Naive thymus-derived CD8-positive, alpha-beta T cell (primary cell): ENCODE results near the gene ROBO1. TPM values are rescaled to one million over a fixed set of nuclear protein-coding genes. Genes with fewer than 3 reads are reported as not detected.

ENCODE experiments used
- ATAC-seq, 2 donors: fragments of 150-1000 bp; cut with Tn5 transposase in 1 of 2; sonication (Bioruptor Pico), chemical (Tn5 transposase) in 1 of 2; 1 replicate in 1 of 2; 2 replicates in 1 of 2; pipeline ENCODE4 v1.10.0; 2021; ENCODE audit warnings: mild to moderate bottlenecking in 2 of 2, moderate library complexity in 2 of 2
- POLR2A ChIA-PET: fragments of 350-600 bp; sonication (Branson Sonifier 250); formaldehyde crosslinking; loops from one replicate; lab custom pipeline; 2021; ENCODE audit warnings: antibody characterized with exemption; lab: Charles Lee
- DNase-seq, 10 donors: peaks; one replicate each; pipeline versions ENCODE4 v3.0.0 to v3.0.0-alpha.2; 2020 to 2022
- H3K27ac Mint-ChIP-seq, 10 donors: one replicate each; pipeline ENCODE4 v1.8.0; 2020 to 2022; ENCODE audit warnings: mild to moderate bottlenecking in 10 of 10, mixed read lengths in 10 of 10, moderate library complexity in 4 of 10, inconsistent platforms in 1 of 10
- H3K27me3 Mint-ChIP-seq, 5 donors: one replicate each; pipeline ENCODE4 v1.8.0; 2021 to 2022; ENCODE audit warnings: mixed read lengths in 5 of 5
- H3K36me3 Mint-ChIP-seq, 3 donors: one replicate each; pipeline ENCODE4 v1.8.0; 2020 to 2022; ENCODE audit warnings: mixed read lengths in 3 of 3, mild to moderate bottlenecking in 2 of 3, inconsistent platforms in 1 of 3
- H3K4me1 Mint-ChIP-seq, 4 donors: one replicate each; pipeline ENCODE4 v1.8.0; 2021 to 2022; ENCODE audit warnings: mixed read lengths in 4 of 4
- H3K4me3 Mint-ChIP-seq, 10 donors: one replicate each; pipeline ENCODE4 v1.8.0; 2020 to 2022; ENCODE audit warnings: mild to moderate bottlenecking in 10 of 10, mixed read lengths in 10 of 10, moderate library complexity in 6 of 10, inconsistent platforms in 1 of 10
- H3K9me3 Mint-ChIP-seq, 9 donors: one replicate each; pipeline ENCODE4 v1.8.0; 2020 to 2022; ENCODE audit warnings: mixed read lengths in 9 of 9, mild to moderate bottlenecking in 3 of 9, inconsistent platforms in 1 of 9, moderate library complexity in 1 of 9
- polyA plus RNA-seq, 3 donors: library from polyadenylated mRNA; unstranded; fragments of 300-500 nt; fragmentation: Illumina TruSeq; gene quantifications; one replicate each; pipeline ENCODE4 v1.2.3, GENCODE V29; 2021
- total RNA-seq, 8 experiments: library from RNA in 2 of 8; stranded (reverse) in 2 of 8; gene quantifications; one replicate each; pipeline ENCODE4 v1.2.3 and lab custom pipeline; 2021 to 2026

The ROBO1 gene
- total and polyA plus RNA-seq, 5 experiments from 2014 or later: 2.3 to 16.3 (median 12.5) TPM

DNA sequence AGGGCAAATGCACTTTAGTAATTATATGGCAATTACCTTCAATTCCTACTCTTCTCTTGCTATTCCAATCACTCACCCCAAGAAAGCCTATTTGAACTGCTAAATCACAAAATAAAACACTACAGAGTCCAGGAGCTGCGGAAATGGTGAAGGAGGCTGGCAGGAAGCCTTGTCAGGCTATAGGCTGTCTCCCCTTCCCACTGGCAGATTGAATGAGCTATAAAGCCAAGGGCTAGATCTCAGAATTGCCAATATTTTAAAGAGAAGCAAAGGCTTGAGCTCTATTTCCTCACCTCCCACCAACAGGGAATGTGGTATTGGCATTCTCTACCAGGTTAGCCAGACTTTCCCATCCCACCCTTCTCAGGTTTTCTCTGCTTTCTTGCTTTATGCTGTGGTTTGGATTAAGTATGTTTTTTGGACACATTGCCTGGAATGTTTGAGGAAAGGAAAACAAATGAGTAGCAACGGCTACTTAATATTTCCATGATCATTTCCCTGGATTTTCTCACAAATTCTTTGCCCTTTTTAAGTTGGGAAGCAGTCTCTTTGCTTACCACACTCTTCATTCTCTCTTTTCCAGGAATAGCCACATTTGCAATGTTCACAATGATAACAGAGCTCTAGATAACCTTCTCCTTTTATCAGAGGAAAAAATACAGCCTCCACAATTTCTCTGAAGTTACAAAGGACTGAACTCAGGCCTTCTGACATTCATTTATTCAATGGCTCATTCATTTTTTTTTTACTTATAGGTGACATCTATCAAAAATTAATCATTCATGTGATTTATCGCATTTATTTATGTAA is 1125.4 kb downstream of the ROBO1 start:
- Mint-ChIP-seq H3K27me3 (no peaks in the 10 kb centered on the region), H3K4me1 (no peaks in the 10 kb centered on the region), H3K36me3 (no peaks in the 10 kb centered on the region), H3K4me3 (no peak overlapping the region), H3K9me3 (no peaks in the 10 kb centered on the region), H3K27ac (no peak overlapping the region)
- DNase-seq: no peak
- ATAC-seq: no peak
- POLR2A ChIA-PET: no interaction called here

DNA sequence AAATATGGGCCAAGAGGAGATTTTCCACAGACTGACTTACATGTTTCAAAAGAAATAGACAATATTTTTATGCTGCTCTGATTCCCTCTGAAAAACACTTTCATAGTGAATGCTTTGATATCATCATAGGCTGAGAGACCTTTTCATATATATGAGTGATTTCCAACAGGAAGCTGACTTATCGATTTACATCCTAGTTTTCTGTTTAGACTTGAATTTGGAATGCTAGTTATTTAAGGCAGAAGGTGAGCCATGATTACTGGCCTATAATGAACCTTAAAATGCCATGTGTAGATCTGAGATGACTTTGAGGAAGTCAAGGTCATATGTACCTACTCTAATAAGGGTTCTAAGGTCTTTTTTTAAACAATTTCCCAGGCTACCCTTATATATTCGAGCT is 1126.1 kb downstream of the ROBO1 start:
- Mint-ChIP-seq H3K4me3 (no peak overlapping the region), H3K27me3 (no peaks in the 10 kb centered on the region), H3K27ac (no peak overlapping the region), H3K4me1 (no peaks in the 10 kb centered on the region), H3K9me3 (no peaks in the 10 kb centered on the region), H3K36me3 (no peaks in the 10 kb centered on the region)
- DNase-seq: no peak
- ATAC-seq: no peak
- POLR2A ChIA-PET: no interaction called here

DNA sequence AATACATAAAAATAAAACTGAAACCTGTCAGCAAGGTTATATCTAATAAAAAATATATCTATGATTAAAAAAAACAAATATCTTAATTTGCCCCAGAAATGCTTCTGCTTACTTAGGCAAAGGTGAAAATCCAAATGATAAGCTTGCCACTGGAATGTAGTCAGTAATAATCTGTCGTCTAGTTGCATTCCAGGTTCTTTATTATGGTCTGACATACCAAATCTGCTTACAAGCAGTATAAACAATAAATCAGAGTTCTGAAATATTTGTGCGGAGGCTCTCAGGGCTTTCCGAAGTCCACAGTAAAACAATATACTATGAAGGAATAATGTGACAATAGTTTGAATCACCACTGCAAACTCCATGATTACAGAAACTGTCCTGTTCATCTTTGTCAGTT is 1133.5 kb downstream of the ROBO1 start:
- no peaks in the 10 kb centered on the region for H3K4me1 Mint-ChIP-seq
- DNase-seq: no peak

DNA sequence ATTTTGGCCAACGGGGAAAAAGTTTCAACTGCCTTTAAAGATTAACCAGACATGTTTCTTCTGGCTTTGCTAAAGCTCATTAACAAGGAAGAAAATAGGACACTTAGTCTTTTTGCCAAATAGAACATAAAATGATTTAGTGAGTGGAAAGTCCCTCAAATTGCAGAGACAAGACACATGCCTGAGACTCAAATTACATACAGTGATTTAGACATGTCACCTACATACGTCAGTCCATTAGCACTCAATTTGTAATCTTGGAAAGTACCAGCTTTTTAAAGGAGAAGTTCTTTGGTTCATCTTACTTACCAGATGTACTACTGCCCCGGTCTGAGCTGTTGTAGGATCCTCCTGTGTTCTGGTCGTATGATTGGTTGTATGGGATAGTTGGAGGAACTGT is 1134.2 kb downstream of the ROBO1 start:
- H3K9me3 Mint-ChIP-seq: peaks cover 0 to 3% (median 0%) of the 10 kb centered on the region in 9 donors
- no peaks in the 10 kb centered on the region for H3K27me3 Mint-ChIP-seq
- no peak for ATAC-seq
- H3K36me3 Mint-ChIP-seq: no peaks in the 10 kb centered on the region
- DNase-seq: no peak
- POLR2A ChIA-PET: no interaction called here
- no peak overlapping the region for H3K4me3 Mint-ChIP-seq
- no peak overlapping the region for H3K27ac Mint-ChIP-seq
- no peaks in the 10 kb centered on the region for H3K4me1 Mint-ChIP-seq

More for the DNA sequence above, 1133.5 kb downstream of the ROBO1 start:
- Mint-ChIP-seq H3K27ac (no peak overlapping the region), H3K27me3 (no peaks in the 10 kb centered on the region), H3K36me3 (no peaks in the 10 kb centered on the region), H3K9me3 (no peaks in the 10 kb centered on the region), H3K4me3 (no peak overlapping the region)
- no peak for ATAC-seq
- POLR2A ChIA-PET: no interaction called here

DNA sequence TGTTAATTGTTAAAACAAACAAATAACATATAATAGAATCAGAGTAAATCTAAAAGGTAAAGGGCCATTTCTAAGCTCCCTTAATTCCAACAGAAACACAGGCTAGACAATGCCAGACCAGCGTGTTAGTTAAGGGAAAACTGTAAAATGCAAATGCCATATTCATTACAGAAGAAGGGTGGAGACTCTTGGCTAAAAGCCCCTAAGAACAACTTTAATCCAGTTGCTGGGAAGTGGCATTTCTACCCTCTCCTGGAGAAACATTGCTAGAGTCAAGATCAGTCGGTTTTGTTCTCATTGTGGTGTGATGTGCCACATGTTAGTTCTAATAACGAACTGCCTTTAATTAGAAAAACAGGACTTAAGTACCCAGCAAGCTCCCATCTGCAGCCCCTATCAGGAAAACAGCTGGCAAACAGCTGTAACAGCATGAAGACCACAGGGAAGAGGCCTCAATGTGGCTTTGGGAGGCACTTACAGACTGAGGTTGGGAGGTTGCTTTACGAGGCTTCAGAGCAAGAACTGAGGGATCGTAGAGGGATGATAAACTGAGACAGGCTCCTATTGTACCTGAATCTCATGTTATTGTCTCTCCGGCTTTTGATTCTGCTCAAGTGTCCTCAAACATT is 1134.8 kb downstream of the ROBO1 start:
- DNase-seq (no peak), ATAC-seq (no peak)
- POLR2A ChIA-PET: no interaction called here
- Mint-ChIP-seq H3K36me3 (no peaks in the 10 kb centered on the region), H3K4me3 (no peak overlapping the region), H3K9me3 (peaks cover 0 to 5% (median 0%) of the 10 kb centered on the region in 9 donors), H3K27ac (no peak overlapping the region), H3K27me3 (no peaks in the 10 kb centered on the region), H3K4me1 (no peaks in the 10 kb centered on the region)

DNA sequence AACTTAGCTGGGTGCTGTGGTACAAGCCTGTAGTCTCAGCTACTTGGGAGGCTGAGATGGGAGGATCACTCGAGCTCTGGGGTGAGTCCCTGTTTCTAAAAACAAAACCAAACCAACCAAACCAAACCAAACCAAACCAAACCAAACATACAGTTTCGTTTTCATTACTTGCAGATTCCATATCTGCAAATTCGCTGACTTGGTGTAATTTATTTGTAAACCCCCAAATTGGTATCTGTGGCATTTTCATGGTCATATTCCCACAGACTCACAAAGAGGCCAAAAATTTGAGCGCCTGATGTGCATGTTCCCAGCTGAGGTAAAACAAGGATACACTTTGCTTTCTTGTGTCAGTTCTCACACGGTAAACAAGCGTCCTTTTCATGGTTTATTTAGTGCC is 1138.3 kb downstream of the ROBO1 start:
- H3K4me1 Mint-ChIP-seq: no peaks in the 10 kb centered on the region
- no peak for ATAC-seq
- H3K27me3 Mint-ChIP-seq: no peaks in the 10 kb centered on the region
- peaks cover 0 to 5% (median 0%) of the 10 kb centered on the region in 9 donors for H3K9me3 Mint-ChIP-seq
- H3K27ac Mint-ChIP-seq: no peak overlapping the region
- POLR2A ChIA-PET: no interaction called here
- H3K4me3 Mint-ChIP-seq: no peak overlapping the region
- no peaks in the 10 kb centered on the region for H3K36me3 Mint-ChIP-seq
- no peak for DNase-seq

DNA sequence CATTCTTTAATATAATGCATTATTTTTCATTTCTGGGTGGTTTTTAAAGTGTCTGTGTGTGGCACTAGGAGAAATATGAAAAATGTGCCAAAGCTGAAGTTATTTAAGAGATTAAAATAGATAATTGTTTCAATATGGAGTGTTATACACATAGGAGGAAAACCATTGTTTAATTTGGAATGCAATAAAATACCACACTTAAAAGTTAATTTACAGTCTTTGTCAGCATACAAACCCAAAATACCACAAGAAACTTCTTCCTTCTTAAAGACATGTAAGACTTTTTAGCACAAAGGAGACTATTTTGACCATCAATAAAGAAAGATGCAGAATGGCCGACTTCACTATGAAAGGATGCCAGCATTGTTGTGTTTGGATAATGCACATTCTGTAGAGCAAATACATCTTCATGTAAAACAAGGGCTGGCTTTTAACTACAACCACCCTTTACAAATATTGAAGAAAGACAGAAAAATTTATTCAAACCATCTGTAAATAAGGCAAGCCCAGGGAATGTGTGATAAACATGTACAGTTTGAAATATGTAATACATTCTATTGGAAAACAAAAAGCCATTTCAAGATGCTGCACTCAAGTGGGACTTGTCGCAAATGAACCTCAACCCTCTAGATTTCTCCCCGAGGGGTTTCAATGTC is 1146.6 kb downstream of the ROBO1 start:
- Mint-ChIP-seq H3K36me3 (no peaks in the 10 kb centered on the region), H3K27me3 (no peaks in the 10 kb centered on the region)
- ATAC-seq: no peak

DNA sequence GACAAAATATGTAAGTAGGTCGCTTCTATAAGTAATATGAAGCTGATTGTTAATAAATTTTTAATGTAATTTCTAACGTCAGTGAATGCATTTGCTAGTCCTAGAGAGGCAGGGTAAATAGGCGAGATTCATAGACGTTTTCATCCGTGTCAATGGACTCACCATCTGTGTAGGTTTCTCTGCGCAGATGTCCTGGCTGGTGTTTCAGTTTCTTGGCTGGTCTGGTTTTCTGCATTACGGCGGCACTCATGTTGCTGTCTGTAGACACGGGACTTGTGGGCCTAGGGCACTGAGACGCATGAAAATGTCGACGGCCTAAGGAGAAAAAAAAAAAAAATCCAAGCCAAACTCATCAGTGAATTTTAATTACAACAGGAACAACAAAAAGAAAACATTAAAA is 1153.3 kb downstream of the ROBO1 start:
- H3K9me3 Mint-ChIP-seq: peaks cover 0 to 3% (median 0%) of the 10 kb centered on the region in 9 donors
- ATAC-seq (no peak), DNase-seq (no peak)
- no peak overlapping the region for H3K27ac Mint-ChIP-seq
- POLR2A ChIA-PET: no interaction called here
- H3K4me3 Mint-ChIP-seq: no peak overlapping the region
- H3K27me3 Mint-ChIP-seq: no peaks in the 10 kb centered on the region
- H3K4me1 Mint-ChIP-seq: no peaks in the 10 kb centered on the region
- H3K36me3 Mint-ChIP-seq: no peaks in the 10 kb centered on the region

More for the DNA sequence above, 1146.6 kb downstream of the ROBO1 start:
- no peak for DNase-seq
- POLR2A ChIA-PET: no interaction called here
- Mint-ChIP-seq H3K9me3 (no peaks in the 10 kb centered on the region), H3K27ac (no peak overlapping the region), H3K4me3 (no peak overlapping the region), H3K4me1 (no peaks in the 10 kb centered on the region)

DNA sequence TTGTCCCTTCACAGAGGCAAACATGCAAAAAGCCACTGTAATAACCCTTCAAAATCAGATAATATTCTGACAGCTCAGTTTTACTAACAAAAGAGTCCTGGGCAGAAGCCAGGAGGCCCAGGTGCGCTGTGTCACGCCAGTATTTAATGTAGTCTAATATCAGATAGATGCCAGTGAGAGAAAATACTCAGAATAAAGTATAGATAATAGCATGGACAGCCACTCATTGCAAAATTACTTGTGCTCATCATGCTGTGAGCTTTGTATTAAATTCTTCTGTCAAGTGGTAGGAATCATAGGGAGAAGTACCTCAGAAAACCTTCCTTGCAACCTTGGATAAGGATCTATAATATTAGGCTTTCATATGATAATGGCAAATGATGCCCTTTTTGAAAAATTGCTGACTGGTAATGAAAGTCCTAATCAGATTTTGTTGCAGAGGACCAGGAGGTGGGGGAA is 1154.3 kb downstream of the ROBO1 start:
- POLR2A ChIA-PET: no interaction called here
- ATAC-seq (no peak), DNase-seq (no peak)
- Mint-ChIP-seq H3K36me3 (no peaks in the 10 kb centered on the region), H3K4me3 (no peak overlapping the region), H3K27ac (no peak overlapping the region), H3K9me3 (peaks cover 0 to 7% (median 0%) of the 10 kb centered on the region in 9 donors), H3K27me3 (no peaks in the 10 kb centered on the region), H3K4me1 (no peaks in the 10 kb centered on the region)

DNA sequence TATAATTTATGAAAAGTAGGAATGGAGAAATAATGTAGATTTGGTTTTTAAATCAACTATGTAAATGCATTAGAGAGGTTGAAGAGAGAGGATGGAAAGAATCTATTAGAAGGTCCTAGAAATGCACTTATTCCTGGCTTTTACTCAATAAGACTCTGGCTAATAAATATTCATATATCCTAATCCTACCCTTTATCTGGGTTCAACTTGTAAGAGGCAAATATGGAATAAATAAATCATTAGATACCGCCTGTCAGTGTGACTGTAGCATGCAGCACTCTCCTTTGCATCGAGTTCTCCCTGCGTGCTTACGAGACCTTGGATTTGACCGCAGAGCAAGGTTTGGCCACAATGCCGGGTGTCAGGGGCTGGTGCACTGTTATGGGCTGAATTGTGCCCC is 1156.5 kb downstream of the ROBO1 start:
- no peak for DNase-seq
- no peak overlapping the region for H3K4me3 Mint-ChIP-seq
- H3K36me3 Mint-ChIP-seq: peaks cover 0 to 6% (median 0%) of the 10 kb centered on the region in 3 donors
- H3K27ac Mint-ChIP-seq: no peak overlapping the region
- no peaks in the 10 kb centered on the region for H3K4me1 Mint-ChIP-seq
- H3K27me3 Mint-ChIP-seq: no peaks in the 10 kb centered on the region
- H3K9me3 Mint-ChIP-seq: peaks cover 0 to 12% (median 2%) of the 10 kb centered on the region in 9 donors
- POLR2A ChIA-PET: no interaction called here
- ATAC-seq: no peak

DNA sequence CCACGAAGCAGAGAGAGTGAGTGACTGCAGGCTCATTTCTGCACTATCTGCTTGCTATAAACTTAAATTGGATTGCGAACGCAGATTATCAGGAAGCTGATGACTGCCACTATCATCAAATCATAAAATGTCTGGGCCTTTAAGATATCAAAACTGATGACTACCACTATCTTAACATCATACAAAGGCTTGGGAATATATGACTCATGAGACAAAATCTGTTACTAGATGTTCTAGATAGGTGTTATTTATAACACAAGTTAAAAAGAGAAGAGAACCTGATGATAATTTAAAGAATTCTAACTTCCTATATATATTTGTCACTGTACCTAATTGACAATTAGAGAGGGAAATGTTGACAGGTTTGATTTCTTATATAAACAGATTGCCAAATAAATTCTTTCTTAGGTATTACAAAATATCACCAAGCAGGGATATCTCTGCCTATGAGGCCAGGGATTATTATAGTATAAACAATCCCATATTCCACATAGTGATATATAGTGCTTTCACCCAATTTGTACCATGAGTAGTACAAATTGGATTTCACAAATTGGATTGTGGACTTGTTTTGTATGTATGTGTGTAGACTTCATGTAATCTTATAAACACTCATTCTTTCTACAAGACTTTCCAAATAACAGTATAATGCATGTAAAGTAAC is 1157.2 kb downstream of the ROBO1 start:
- no peak for ATAC-seq

DNA sequence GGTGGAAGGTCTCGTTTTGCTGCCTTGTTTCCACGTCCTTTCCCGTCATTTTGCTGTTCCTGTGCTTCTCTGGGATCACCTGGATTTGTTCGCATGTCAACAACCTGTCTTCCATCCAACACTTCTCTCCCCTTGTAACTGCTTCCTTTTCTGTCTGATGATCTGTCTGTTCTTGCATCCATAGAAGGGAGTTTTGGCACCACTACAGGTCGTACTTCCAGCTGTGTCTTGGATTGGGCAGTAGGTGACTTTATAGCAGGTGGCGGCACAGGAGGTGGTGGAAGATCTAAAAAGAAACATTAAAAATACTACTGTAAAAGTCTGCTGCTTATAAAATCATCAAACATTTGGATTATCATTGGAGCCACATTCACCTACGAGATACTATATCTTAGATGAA is 1161.0 kb downstream of the ROBO1 start:
- Mint-ChIP-seq H3K27me3 (no peaks in the 10 kb centered on the region), H3K9me3 (peaks cover 0 to 19% (median 4%) of the 10 kb centered on the region in 9 donors), H3K4me3 (no peak overlapping the region), H3K4me1 (no peaks in the 10 kb centered on the region), H3K27ac (no peak overlapping the region), H3K36me3 (peaks cover 0 to 15% (median 3%) of the 10 kb centered on the region in 3 donors)
- POLR2A ChIA-PET: no interaction called here
- DNase-seq (no peak), ATAC-seq (no peak)

More for the DNA sequence above, 1157.2 kb downstream of the ROBO1 start:
- Mint-ChIP-seq H3K9me3 (peaks cover 0 to 13% (median 2%) of the 10 kb centered on the region in 9 donors), H3K36me3 (peaks cover 0 to 6% (median 3%) of the 10 kb centered on the region in 3 donors), H3K27me3 (no peaks in the 10 kb centered on the region), H3K27ac (no peak overlapping the region), H3K4me1 (no peaks in the 10 kb centered on the region), H3K4me3 (no peak overlapping the region)
- DNase-seq: no peak
- POLR2A ChIA-PET: no interaction called here

DNA sequence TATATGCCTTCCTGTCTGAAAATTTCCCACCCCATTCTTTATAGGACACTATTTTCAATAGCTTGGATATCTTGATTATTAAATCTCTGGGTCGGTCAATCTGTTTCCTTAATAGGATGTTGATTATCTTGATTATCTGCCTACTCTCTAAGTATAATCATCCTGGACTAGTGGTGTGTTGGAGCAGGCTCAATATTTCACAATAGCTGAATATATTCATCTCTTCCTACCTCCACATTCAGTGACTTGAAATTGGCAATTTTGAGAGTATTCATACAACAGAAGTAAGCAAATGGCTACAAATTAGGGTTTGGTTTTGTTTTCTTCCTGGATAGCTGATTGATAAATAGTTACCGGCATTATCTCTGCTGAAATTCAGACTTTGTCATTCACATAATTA is 1162.6 kb downstream of the ROBO1 start:
- Mint-ChIP-seq H3K27me3 (no peaks in the 10 kb centered on the region), H3K9me3 (peaks cover 0 to 19% (median 4%) of the 10 kb centered on the region in 9 donors), H3K4me3 (no peak overlapping the region), H3K36me3 (peaks cover 0 to 15% (median 3%) of the 10 kb centered on the region in 3 donors), H3K4me1 (no peaks in the 10 kb centered on the region), H3K27ac (no peak overlapping the region)
- POLR2A ChIA-PET: no interaction called here
- ATAC-seq: no peak
- DNase-seq: no peak
